Choroid plexus epithelial cell (primary cell): ENCODE results near the gene TEX2.

Source experiments
- DNase-seq: peaks from one replicate; pipeline ENCODE4 v3.0.0-alpha.2; 2010; ENCODE audit warnings: low read depth
- H3K4me3 ChIP-seq: 2 replicates; pipeline ENCODE4 v1.5.1; 2011; ENCODE audit warnings: low read depth, mild to moderate bottlenecking, control low read depth, low read length, moderate library complexity
- TF ChIP-seq, protein P1 (sequence below): conservative IDR thresholded peaks from 2 replicates; pipeline ENCODE4 v1.5.1; 2011; ENCODE audit warnings: low read depth, mild to moderate bottlenecking, control low read depth, inconsistent platforms, low read length, moderate library complexity

TEX2 gene

GRCh38 chr17:64297467-64298088 is 34.5 kb upstream of the TEX2 start:
- no peak for DNase-seq
- no peak overlapping the region for H3K4me3 ChIP-seq
- TF ChIP-seq, protein P1, sequence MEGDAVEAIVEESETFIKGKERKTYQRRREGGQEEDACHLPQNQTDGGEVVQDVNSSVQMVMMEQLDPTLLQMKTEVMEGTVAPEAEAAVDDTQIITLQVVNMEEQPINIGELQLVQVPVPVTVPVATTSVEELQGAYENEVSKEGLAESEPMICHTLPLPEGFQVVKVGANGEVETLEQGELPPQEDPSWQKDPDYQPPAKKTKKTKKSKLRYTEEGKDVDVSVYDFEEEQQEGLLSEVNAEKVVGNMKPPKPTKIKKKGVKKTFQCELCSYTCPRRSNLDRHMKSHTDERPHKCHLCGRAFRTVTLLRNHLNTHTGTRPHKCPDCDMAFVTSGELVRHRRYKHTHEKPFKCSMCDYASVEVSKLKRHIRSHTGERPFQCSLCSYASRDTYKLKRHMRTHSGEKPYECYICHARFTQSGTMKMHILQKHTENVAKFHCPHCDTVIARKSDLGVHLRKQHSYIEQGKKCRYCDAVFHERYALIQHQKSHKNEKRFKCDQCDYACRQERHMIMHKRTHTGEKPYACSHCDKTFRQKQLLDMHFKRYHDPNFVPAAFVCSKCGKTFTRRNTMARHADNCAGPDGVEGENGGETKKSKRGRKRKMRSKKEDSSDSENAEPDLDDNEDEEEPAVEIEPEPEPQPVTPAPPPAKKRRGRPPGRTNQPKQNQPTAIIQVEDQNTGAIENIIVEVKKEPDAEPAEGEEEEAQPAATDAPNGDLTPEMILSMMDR: no peak

GRCh38 chr17:64296246-64296645 is 33.2 kb upstream of the TEX2 start:
- peak; percentile 77 for DNase-seq
- no peak overlapping the region for H3K4me3 ChIP-seq
- TF ChIP-seq, protein P1: no peak

DNA sequence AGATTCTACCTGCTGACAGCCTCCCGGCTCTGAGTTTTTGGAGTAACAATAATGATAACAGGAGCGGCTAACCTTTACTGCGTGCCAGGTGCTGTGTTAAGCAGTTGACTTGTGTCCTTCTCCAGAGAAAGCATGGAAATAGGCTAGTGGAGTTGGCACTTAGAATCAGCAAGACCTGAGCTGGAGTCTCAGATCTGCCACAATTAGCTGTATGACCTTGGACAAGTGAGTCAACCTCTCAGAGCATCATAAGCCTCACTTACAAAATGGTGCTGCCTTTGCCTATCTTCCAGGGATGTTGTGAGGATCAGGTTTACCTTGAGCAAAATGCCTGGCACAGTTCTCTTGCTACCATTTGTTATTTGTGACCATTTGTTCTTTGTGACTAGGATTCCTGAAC is 32.1 kb upstream of the TEX2 start:
- no peak for DNase-seq
- TF ChIP-seq, protein P1: no peak
- no peak overlapping the region for H3K4me3 ChIP-seq

GRCh38 chr17:64291268-64291851 is 28.3 kb upstream of the TEX2 start:
- no peak for DNase-seq
- TF ChIP-seq, protein P1: peak; percentile 45

DNA sequence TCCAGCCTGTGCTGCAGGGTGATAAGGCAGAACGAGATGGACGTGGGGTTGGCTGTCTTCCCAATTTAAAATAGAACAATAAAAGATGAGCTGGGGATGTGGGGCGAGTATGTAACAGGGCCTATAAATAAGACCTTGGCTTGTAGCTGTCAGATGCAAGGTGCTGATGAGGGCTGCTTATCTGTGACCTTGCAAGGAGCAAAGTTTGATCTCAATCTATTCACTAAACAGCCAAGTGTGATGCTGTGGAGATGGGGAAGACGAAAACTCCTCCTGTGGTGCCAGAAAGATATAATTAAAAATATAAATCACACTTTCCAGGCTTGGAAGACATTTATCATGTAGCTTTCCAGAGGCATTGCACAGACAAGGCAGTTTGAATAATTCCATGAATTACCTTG is 26.7 kb upstream of the TEX2 start:
- no peak for DNase-seq
- TF ChIP-seq, protein P1: no peak
- no peak overlapping the region for H3K4me3 ChIP-seq

More at GRCh38 chr17:64291268-64291851, 28.3 kb upstream of the TEX2 start:
- H3K4me3 ChIP-seq: no peak overlapping the region

GRCh38 chr17:64282753-64283080 is 19.7 kb upstream of the TEX2 start:
- no peak for DNase-seq
- TF ChIP-seq, protein P1: no peak
- H3K4me3 ChIP-seq: no peak overlapping the region

GRCh38 chr17:64281962-64282752 is 19.1 kb upstream of the TEX2 start:
- peak; percentile 90 for DNase-seq
- TF ChIP-seq, protein P1: peak; percentile 84
- no peak overlapping the region for H3K4me3 ChIP-seq
